ENCODE data around the gene RGS9.

RGS9 gene

GRCh38 chr17:65222214-65222738 lies 85.1 kb downstream of the RGS9 start:
- DNase-seq: no peak

- DNase-seq: no peak
Measured at GRCh38 chr17:65225061-65225460, 87.9 kb downstream of the RGS9 start.

DNA sequence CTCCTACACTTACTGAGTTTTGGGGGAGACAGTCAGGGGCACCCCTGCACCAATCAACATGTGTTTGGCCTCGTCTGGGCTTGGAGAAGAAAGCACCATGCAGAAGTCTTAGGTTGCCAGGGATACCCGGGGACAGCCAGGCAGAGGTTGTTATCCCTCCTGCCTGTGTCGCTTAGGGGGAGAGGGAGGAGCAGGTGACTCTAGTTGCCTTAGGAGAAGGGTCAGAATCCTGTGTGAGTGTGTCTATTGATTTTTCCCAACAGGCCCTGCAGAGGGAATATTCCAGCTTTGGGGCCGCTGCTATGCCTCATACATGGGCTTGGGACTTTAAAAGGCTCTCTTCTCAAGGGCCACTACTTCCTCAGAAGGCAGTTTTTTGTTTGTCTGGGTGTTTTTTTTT lies 89.1 kb downstream of the RGS9 start:
- no peak for DNase-seq

GRCh38 chr17:65227637-65228036 lies 90.5 kb downstream of the RGS9 start:
- no peak for DNase-seq

DNA sequence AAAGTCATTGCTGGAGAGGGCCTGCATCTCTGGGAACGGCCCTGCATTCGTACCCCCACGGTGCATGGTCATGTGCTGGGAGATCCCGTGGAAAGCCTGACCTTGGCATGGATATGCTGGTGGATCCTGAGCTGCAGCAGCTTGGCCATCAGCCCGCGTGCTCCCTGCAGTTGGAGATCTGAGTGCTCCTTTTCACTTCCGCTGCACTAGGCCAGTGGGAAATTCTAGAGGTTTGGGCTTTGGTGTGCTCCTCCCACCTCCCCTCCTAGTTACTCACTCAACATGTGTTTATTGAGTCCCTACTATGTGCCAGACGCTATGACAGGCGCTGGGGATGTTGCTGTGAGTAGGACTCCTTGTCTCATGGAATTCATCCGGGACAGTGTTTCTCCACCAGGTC lies 91.1 kb downstream of the RGS9 start:
- DNase-seq: no peak

DNA sequence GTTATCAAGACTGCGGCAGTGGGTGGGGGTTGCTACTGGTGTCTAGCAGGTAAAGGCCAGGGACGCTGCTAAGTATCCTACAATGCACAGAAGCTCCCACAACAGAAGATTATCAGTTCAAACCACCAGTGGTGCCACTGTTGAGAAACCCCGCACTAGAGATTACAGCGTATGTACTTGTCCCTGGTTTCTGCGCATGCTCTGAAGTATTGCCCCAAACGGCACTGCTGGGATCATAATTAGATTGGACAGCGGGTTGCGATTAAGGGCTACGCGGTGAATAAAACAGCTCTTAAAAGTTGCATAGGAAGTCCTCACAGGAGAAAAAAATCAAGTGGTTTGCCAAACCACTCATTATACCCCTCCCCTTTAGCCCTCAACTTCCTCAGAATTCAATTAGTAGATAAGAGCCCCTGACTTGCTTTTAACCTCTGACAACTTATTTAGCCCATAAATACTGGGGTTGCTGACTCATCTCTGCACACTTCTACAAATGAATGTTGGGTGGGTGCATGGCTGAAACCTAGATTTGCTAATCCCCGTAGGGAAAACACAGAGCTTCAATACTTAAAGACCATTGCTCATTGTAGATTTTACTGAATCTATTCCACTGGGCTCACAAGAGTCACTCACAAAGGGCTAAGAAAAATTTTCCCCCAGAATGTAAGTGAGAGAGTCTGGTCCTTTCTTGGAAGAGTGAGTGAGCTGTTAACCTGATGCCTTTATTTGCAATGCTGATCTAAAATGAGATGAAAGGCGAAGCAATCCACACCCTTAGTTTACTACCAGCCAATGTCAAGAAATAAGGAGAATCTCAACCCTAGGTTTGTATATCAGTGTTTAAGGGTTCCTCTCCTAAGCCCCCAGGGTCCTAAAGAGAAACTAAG lies 91.8 kb downstream of the RGS9 start:
- DNase-seq: no peak

GRCh38 chr17:65229621-65229995 lies 92.4 kb downstream of the RGS9 start:
- no peak for DNase-seq

DNA sequence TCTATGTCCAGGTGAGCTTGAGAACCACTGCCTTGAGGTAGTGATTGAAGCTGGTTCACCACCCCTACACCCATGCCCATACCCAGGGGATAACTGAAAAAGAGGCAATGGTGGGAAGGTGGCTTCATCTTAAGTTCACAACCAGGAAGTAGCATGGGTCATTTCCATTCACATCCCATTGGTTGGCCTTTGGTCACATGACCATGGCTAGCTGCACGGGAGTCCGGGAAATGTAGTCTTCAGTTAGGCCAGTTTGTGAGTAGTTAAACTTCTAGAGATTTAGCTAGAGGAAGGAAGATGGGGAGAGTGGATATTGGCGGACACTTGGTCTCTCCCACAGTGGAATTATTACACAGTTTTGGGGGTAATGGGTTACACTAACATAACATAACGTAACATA lies 92.9 kb downstream of the RGS9 start:
- no peak for DNase-seq

DNA sequence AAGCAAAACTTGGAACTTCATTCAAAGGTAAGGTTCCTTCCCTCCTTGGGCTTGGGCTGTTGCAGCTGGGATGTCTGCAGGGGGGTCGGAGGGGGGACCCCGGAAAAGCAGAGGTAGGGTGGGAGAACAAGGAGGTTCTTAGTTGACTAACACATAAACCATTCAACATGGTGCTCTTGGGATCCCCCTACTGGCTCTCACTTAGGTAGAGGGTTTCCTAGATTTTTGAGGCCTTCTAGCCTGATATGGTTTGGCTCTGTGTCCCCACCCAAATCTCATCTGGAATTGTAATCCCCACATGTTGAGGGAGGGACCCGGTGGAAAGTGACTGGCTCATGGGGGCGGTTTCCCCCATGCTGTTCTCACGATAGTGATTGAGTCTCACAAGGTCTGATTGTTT lies 93.9 kb downstream of the RGS9 start:
- no peak for DNase-seq

DNA sequence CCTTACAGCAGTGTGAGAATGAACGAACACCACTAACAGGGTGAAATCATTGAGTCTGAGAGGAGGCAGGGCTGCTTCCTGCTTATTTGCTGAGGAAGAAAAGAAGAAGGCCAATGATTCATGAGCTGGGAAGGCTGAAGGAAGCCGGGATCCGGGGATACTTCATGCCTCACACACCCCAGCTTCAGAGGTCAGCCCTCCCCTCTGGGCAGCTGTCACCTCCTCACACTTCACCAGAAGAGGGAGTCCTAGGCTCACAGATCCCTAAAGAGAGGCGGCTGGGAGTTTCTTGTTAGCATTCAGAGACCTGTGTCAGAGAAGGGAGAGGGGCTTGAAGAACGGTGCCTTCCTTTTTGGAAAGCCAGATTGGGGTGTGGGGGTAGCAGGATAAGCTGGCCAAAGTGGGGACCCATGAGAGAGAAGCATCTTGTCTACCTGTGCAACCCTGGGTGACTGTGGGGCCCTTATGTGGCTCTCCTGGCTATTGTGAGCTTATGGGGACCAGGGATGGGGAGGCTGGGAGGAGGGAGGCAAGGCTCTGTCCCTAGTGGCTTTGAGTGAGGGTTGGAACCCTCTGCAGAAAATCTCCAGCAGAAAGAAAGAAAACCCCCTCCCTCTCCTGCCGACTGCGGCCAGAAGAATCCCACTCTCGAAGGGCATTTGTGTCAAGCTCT lies 94.6 kb downstream of the RGS9 start:
- no peak for DNase-seq

DNA sequence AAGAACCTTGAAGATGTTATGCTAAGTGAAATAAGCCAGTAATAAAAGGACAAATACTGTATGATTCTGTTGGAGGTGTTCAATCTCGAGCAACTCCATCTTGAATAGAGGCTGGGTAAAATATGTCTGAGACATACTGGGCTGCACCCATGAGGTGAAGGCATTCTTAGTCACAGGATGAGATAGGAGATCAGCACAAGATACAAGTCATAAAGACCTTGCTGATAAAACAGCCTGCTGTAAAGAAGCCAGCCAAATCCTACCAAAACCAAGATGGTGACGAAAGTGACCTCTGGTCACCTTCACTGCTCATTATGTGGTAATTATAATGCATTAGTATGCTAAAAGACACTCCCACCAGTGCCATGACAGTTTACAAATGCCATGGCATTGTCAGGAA lies 98.1 kb downstream of the RGS9 start:
- DNase-seq: no peak

GRCh38 chr17:65236321-65236720 lies 99.2 kb downstream of the RGS9 start:
- no peak for DNase-seq

DNA sequence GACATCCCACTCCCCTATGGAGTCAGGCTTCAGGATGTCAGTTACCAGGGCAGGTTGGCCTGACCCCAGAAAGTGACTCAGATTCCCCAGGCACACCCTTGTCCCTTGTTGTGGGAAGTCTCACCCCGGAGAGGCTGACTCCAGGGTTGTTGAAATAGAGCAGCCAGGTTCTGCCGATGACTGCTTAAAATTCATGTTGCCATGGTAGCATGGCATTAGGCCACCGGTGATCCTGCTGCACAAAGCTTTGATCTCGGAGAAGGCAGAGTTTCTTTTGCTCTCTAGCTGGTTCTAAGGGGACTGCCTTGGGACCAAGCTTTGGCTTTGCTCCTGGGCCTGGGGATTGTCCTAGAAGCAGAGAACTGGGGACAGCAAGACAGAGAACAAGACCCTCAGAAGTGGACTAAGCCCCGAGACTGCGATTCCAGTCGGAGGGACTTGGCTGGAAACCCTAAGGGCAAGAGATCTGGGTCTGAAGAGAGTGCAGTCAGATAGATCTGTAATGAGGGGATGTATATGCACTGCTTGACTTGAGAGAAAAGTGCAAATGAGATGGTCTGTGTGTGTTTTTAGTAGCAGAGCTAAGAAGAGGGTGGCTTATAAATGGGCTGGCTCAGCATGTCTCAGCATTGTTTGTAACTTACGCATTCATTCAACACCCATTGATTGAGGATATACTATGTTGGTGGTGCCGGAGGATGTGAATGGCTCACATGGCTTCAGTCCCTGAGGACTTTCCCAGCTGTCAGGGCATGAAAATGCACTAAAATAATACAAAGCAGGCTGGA lies 106.9 kb downstream of the RGS9 start:
- DNase-seq: peak; percentile 29

- no peak for DNase-seq
Measured at GRCh38 chr17:65246252-65246651, 109.1 kb downstream of the RGS9 start.

- no peak for DNase-seq
Measured at GRCh38 chr17:65249774-65250173, 112.6 kb downstream of the RGS9 start.

- DNase-seq: no peak
Measured at GRCh38 chr17:65254166-65254565, 117.0 kb downstream of the RGS9 start.

- no peak for DNase-seq
Measured at GRCh38 chr17:65259281-65259680, 122.1 kb downstream of the RGS9 start.

- no peak for DNase-seq
Measured at GRCh38 chr17:65259696-65260485, 122.7 kb downstream of the RGS9 start.

- DNase-seq: no peak
Measured at GRCh38 chr17:65260626-65261025, 123.5 kb downstream of the RGS9 start.

- no peak for DNase-seq
Measured at GRCh38 chr17:65261152-65261551, 124.0 kb downstream of the RGS9 start.

GRCh38 chr17:65261682-65262636 lies 124.8 kb downstream of the RGS9 start:
- no peak for DNase-seq

Data from DMS 273 treated with DMSO at 0.1 percent for 48 hours (cell line).